GM12875 (cell line): ENCODE measurements around the gene SLC4A5.

Source experiments
- H3K4me3 ChIP-seq: one replicate; pipeline ENCODE4 v1.5.1; 2011; ENCODE audit warnings: low read depth, low read length, control low read depth
- TF ChIP-seq, protein P1 (sequence below): IDR thresholded peaks from 2 replicates; pipeline ENCODE4 v1.5.1; 2011; ENCODE audit warnings: low read depth, mild to moderate bottlenecking, control low read depth, inconsistent platforms, low read length, moderate library complexity, borderline replicate concordance; ENCODE audit not compliant: insufficient read depth

The SLC4A5 gene

GRCh38 chr2:74316627-74317295 lies 26.5 kb downstream of the SLC4A5 start:
- H3K4me3 ChIP-seq = no peak overlapping the region
- TF ChIP-seq, protein P1, sequence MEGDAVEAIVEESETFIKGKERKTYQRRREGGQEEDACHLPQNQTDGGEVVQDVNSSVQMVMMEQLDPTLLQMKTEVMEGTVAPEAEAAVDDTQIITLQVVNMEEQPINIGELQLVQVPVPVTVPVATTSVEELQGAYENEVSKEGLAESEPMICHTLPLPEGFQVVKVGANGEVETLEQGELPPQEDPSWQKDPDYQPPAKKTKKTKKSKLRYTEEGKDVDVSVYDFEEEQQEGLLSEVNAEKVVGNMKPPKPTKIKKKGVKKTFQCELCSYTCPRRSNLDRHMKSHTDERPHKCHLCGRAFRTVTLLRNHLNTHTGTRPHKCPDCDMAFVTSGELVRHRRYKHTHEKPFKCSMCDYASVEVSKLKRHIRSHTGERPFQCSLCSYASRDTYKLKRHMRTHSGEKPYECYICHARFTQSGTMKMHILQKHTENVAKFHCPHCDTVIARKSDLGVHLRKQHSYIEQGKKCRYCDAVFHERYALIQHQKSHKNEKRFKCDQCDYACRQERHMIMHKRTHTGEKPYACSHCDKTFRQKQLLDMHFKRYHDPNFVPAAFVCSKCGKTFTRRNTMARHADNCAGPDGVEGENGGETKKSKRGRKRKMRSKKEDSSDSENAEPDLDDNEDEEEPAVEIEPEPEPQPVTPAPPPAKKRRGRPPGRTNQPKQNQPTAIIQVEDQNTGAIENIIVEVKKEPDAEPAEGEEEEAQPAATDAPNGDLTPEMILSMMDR = no peak

DNA sequence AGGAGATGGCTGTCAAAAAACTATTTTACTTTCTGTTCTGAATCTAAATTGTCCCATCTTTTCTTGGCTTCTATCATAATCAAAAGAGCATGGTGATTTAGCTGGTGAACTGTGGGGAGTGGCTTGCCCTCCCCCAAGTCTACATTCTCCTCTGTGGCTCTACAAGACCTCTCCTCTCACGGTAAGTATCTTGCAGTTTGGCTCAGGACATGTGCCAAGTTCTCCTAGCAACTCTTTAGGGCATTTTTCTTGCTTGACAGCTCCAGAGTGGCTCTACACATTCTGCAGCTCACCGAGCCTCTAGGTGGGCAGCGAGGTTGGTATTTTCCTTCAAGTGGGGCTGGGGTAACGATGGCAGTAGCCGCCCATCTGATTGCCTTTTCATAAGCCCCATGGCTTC lies 29.1 kb downstream of the SLC4A5 start:
- H3K4me3 ChIP-seq = no peak overlapping the region
- TF ChIP-seq, protein P1 = no peak

- H3K4me3 ChIP-seq = no peak overlapping the region
- TF ChIP-seq, protein P1 = no peak
These were observed 29.7 kb downstream of the SLC4A5 start for GRCh38 chr2:74313497-74313896.

- TF ChIP-seq, protein P1 = no peak
- H3K4me3 ChIP-seq = no peak overlapping the region
These were observed 30.3 kb downstream of the SLC4A5 start for GRCh38 chr2:74312913-74313312.

- TF ChIP-seq, protein P1 = no peak
- H3K4me3 ChIP-seq = no peak overlapping the region
These were observed 35.5 kb downstream of the SLC4A5 start for GRCh38 chr2:74307720-74308119.

- TF ChIP-seq, protein P1 = no peak
- no peak overlapping the region for H3K4me3 ChIP-seq
These were observed 38.7 kb downstream of the SLC4A5 start for GRCh38 chr2:74304332-74305148.

DNA sequence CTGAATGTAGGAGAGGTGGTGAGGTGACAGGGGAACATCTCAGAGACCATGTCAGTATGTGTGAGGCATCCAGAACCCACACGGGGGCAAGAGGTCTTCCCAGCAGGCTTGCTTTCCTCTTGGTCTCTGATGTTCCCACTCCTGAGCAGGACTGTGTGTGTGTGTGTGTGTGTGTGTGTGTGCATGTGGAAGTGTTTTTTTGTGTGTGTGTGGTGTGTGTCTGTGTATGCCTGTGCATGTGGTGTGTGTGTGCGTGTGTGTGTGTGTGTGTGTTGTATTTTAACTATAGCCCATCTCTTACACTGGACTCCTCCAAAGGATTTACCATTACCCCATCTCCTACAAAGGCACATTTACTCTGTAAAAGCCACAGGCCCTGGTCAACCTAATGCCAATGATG lies 40.4 kb downstream of the SLC4A5 start:
- TF ChIP-seq, protein P1 = no peak
- H3K4me3 ChIP-seq = no peak overlapping the region
